Coronary artery (tissue), 2 donors: ENCODE data around the gene TGFBR2.
A peak's percentile ranks its signal among the peaks of the same experiment; 100 is the strongest.

Experiments
- DNase-seq: peaks from one replicate; pipeline ENCODE4 v3.0.0-alpha.2; 2017; ENCODE audit warnings: low spot score
- H3K27ac ChIP-seq, 2 donors: fragments of 200-600 bp; sonication (generic); one replicate each; pipeline ENCODE4 v1.5.1; 2016 to 2019
- H3K4me3 ChIP-seq: fragments of 200-600 bp; sonication (generic); 2 replicates; pipeline ENCODE4 v1.5.1; 2016; ENCODE audit warnings: mild to moderate bottlenecking, moderate library complexity
- CTCF ChIP-seq: fragments of 200-600 bp; sonication (generic); IDR thresholded peaks from one replicate; pipeline ENCODE4 v1.5.1; 2019; ENCODE audit warnings: antibody characterized with exemption

The TGFBR2 gene

GRCh38 chr3:30613133-30613825 lies 6.9 kb downstream of the TGFBR2 start:
- H3K4me3 ChIP-seq, result peak overlapping the region; percentile 26
- peak overlapping the region in 1 of 2 donors; percentile 35 for H3K27ac ChIP-seq
- no peak for TF ChIP-seq CTCF
- no peak for DNase-seq

- no peak for TF ChIP-seq CTCF
- Histone ChIP-seq H3K27ac (peak overlapping the region in 1 of 2 donors; percentile 0), H3K4me3 (peak overlapping the region; percentile 3)
- DNase-seq, result no peak
These were observed 8.0 kb downstream of the TGFBR2 start for GRCh38 chr3:30614373-30614772.

GRCh38 chr3:30614943-30615342 lies 8.5 kb downstream of the TGFBR2 start:
- Histone ChIP-seq H3K4me3 (peak overlapping the region; percentile 3), H3K27ac (peak overlapping the region; percentile 0 to 9)
- TF ChIP-seq CTCF, result no peak
- no peak for DNase-seq

DNA sequence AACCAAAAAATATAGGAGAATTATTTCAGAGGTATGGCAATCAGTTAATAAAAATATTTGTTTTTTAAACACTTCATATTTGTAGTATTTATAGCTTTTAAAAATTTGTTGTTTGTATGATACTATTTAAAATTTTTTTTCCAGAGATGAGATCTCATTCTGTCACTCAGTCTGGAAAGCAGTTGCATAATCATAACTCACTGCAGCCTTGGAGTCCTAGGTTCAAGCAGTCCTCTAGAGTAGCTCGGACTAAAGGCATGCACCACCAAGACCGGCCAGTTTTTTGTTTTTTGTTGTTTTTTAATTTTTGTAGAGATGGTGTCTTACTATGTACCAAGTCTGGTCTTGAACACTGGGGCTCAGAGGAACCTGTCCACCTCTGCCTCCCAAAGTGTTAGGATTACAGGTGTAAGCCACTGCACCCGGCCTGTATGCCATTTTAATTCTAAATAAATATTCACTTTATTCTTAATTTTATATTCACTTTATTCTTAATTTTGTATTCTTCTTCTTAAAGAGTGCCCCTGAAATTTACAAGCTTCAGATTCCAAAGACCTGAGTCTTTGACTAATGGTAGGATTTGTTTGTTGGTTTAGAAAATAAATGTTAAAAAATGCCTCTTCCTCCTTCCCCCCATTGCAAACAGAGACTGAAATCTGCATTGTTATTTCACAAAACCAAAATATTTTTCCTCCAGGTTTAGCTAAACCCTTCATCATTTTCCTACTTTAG lies 9.4 kb downstream of the TGFBR2 start:
- TF ChIP-seq CTCF, result no peak

DNA sequence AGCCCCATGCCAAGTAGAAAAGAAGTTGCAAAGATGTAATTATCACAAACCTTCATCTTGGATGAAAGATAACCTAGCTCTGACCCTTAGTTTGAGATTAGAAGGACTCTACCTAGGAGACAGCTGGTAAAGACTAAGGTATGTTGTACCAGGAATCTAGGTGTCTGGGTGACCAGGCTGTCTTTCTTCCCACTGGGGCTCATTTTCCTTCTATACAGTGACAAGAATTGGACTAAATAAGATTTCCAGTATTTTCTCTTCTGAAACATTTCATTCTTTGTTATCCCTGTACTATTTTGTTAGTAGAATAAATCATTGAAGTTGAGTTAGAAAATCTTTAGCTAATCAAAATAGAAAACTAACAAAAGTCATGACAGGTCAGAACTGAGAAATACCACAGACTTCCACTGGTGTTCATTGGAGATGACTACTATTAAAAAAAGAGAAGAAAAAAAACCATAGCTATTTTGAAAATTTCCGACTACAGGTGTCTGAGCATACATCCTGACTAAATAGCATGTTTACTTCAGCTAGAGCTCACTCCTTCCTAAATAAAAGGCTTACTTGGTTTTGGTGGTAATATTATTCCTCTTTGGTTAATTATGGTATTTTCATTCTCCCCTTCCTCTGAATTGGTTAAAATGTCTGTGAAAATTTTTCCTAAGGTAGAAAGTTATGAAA lies 10.1 kb downstream of the TGFBR2 start:
- peak overlapping the region in 1 of 2 donors; percentile 31 for H3K27ac ChIP-seq
- TF ChIP-seq CTCF, result no peak
- H3K4me3 ChIP-seq, result peak overlapping the region; percentile 2
- no peak for DNase-seq

More for the DNA sequence above, 9.4 kb downstream of the TGFBR2 start:
- DNase-seq, result no peak
- Histone ChIP-seq H3K4me3 (peak overlapping the region; percentile 2), H3K27ac (peak overlapping the region in 1 of 2 donors; percentile 31)

GRCh38 chr3:30617069-30617468 lies 10.7 kb downstream of the TGFBR2 start:
- no peak for TF ChIP-seq CTCF
- no peak for DNase-seq
- Histone ChIP-seq H3K27ac (no peak overlapping the region), H3K4me3 (no peak overlapping the region)
